KOPT-K1 (cell line): ENCODE results near the gene KCNIP4.
"Not testable (repeated sequence)": the region's sequence is repeated elsewhere in the genome, so short reads cannot be mapped to it uniquely, and the experiment has no call there.

Experiments
- H3K27ac ChIP-seq: fragments of 200-600 bp; sonication (generic); 2 replicates; pipeline ENCODE4 v1.5.1; 2016; ENCODE audit warnings: antibody characterized with exemption, mild to moderate bottlenecking, low read depth, low read length; ENCODE audit not compliant: poor library complexity, severe bottlenecking
- H3K36me3 ChIP-seq: fragments of 200-600 bp; sonication (generic); 2 replicates; pipeline ENCODE4 v1.5.1; 2017; ENCODE audit warnings: antibody characterized with exemption, mild to moderate bottlenecking, low read length, moderate library complexity; ENCODE audit not compliant: insufficient read depth
- H3K9me3 ChIP-seq: fragments of 200-600 bp; sonication (generic); 2 replicates; pipeline ENCODE4 v1.5.1; 2017; ENCODE audit warnings: antibody characterized with exemption, low read length, mild to moderate bottlenecking; ENCODE audit not compliant: insufficient read depth, poor library complexity, severe bottlenecking

KCNIP4 gene

DNA sequence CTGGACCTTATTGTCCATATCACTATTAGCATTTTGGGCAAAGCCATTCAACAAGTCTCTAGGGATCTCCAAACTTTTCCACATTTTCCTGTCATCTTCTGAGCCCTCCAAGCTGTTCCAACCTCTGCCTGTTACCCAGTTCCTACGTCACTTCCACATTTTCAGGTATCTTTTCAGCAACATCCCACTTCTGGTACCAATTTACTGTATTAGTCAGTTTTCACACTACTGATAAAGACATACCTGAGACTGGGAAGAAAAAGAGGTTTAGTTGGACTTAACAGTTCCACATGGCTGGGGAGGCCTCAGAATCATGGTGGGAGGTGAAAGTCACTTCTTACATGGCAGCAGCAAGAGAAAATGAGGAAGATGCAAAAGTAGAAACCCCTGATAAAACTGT is 1165.4 kb downstream of the KCNIP4 start:
- H3K9me3 ChIP-seq, H3K36me3 ChIP-seq, H3K27ac ChIP-seq: not testable (repeated sequence)

DNA sequence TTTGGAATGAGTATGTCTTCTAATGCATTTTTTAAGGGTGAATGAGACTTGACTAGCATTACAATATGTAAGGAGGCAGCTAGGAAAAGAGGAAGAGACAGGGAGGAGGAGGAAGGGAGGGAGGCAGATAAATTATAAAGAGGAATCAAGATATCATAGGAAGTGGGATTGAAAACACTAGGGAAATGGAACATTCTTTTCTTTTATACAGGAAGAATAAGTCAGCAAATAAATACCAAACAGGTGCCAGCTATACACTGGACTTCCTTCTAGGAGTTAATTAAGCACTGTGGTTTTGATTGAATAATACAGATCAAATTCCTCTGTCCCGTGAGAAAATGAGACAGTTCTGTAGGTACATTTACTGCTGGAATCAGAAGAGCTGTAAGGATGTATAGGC is 1169.7 kb downstream of the KCNIP4 start:
- no peaks in the 10 kb centered on the region for H3K9me3 ChIP-seq
- no peaks in the 10 kb centered on the region for H3K36me3 ChIP-seq
- H3K27ac ChIP-seq, result no peak overlapping the region

DNA sequence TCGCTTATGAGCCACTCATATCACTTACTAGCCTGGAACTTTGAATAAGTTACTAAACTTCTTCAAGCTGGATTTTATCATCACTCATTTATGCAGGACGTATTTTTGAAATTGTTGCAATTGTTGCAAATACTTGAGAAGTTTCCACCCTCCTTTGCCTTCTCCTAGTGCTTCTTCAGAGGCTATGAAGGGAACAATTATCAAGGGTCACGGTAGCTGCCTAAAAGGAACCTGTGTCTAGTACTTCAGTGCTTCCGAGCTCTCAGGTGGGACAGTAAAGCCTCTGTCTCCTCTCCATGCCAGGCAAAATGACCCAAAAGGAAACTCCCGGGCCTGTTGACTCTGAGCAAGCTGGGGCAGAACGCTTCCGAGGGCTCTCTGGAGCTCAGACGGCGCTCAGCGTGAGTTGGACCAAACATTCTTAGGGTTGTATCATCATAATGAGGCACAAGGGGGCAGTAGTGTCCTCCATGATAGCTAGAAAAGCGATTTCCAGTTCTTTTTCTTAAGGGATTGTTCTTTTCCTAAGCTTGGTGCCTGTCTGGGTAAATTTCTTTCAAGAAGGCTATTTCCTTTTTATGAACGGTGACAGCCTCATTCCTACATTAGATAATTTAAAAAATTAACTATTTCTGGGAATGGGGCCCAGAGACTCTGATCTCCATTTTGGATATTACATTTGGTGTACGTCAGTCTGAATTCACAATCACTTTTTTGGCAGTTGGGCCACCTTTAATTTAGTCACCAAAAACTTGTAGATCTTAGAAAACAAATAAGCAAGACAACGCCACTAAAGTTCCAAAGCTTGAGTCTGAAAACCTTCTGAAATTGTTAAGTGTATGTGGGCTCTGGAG is 1175.2 kb downstream of the KCNIP4 start:
- H3K36me3 ChIP-seq, result no peaks in the 10 kb centered on the region
- H3K27ac ChIP-seq, result no peak overlapping the region
- H3K9me3 ChIP-seq, result no peaks in the 10 kb centered on the region

DNA sequence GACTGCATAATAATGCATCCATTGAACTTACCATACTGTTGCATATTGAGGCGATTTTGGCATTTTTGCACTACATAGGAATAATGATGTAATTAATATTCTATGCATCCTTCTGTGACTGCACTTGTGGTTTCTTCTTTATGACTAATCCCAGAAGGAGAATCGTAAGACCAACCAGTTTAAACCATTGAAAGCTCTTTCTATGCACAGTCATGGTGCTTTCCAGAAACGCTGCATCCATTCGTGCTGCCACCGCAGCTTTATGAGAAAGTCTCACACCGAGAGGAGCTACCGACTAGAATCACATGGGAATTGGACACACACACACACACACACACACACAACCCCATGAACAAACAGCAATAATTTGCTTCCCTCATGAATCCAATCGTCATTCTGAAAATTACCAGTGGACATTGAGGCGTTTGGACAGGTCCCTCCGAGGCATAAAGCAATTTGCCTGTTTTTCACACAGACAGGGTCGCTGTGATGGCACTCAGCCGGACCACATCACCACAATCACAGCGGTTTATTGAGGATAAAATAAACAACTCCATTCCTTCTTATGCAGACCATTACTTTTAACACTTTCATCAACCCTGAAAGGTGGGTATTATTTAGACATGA is 1184.1 kb downstream of the KCNIP4 start:
- Histone ChIP-seq H3K36me3 (no peaks in the 10 kb centered on the region), H3K9me3 (no peaks in the 10 kb centered on the region), H3K27ac (no peak overlapping the region)

DNA sequence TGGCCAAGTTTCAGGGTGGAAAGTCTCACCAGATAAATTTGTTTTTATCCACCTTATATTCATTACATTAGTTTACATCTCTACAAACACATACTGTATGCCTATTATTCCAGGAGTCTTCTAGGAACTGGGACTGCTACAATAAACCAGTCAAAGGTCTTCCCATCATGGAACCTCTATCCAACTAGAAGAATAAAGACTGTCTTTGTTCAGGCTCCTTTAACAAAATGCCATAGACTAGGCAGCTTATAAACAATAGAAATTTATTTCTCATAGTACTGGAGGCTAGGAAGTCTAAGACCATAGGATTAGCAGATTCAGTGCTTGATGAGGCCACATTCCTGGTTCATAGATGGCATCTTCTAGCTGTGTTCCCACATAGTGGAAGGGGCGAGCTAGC is 1186.7 kb downstream of the KCNIP4 start:
- H3K27ac ChIP-seq, result no peak overlapping the region
- no peaks in the 10 kb centered on the region for H3K9me3 ChIP-seq
- H3K36me3 ChIP-seq, result no peaks in the 10 kb centered on the region

DNA sequence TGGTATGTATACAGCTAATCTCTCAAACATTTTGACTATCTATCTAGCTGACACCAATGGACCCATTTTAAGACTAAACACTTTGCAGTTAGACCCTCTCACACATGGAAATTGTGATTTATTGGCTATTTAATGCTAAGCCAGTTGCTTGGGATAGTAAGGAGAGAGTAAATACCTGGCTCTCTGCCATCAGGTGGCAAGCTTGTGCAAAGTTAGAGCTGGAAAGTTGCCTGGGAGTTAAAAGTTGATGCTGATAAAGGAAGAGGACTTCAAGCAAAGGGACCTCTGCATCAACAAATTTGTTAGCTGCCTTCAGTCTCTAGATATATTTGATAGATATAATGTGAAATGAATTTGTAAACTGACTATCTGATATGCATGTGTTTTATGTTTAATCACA is 1187.2 kb downstream of the KCNIP4 start:
- Histone ChIP-seq H3K9me3 (no peaks in the 10 kb centered on the region), H3K27ac (no peak overlapping the region), H3K36me3 (no peaks in the 10 kb centered on the region)

DNA sequence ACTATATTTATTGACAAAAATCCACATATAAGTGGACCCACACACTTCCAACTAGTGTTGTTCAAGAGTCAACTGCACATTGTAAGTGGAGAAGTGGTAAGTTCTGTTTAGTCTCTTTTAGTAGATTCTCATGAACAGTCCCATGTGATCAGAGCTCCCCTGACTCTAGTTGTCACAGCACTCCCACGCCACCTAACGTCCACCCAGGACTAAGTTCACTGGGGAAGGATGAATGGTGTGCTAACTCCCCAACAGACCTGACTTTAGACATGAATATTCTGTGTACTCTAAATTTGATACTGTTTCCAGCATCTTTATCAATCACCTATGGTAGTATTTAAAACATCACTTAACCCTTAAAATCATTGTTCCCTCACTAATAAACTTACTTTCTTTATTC is 1188.5 kb downstream of the KCNIP4 start:
- Histone ChIP-seq H3K36me3 (no peaks in the 10 kb centered on the region), H3K27ac (no peak overlapping the region), H3K9me3 (no peaks in the 10 kb centered on the region)

DNA sequence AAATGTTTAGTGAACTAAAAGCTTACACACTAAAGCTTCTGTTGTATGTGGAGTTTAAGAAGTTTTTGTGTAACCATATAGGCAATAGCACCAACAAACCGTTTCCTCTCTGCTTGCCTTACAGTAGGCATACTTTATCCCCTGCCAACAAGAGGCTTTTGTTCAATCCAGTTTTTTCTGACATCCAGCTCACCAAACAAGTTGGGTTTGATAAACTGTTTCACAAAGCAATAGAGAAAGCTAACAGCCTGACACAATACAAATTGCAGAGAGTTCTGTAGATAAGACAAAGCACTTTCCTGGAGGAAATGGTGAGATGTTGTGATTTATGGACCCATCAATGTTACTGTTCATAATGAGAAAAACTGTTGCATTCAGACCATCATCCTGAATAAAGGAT is 1194.5 kb downstream of the KCNIP4 start:
- Histone ChIP-seq H3K27ac (no peak overlapping the region), H3K36me3 (no peaks in the 10 kb centered on the region), H3K9me3 (no peaks in the 10 kb centered on the region)

DNA sequence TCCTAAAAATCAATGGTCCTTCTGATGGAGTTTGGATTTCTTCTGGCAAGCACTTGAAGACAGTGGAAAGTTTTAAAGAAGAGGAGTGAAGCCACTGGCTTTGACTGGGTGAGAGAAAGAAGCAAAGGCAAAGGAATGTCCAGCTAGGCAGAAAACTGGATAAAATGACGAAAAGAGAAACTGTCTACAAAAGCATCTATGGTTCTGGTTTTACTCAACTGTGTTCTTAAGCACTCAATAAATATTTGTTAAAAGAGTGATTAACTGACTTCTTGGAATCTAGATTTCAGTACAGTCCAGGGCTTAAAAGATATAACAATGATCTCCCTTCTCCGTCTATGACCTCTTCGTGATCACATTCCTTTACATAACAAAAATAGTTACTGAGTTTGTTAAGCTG is 1195.9 kb downstream of the KCNIP4 start:
- no peaks in the 10 kb centered on the region for H3K36me3 ChIP-seq
- no peak overlapping the region for H3K27ac ChIP-seq
- H3K9me3 ChIP-seq, result no peaks in the 10 kb centered on the region

DNA sequence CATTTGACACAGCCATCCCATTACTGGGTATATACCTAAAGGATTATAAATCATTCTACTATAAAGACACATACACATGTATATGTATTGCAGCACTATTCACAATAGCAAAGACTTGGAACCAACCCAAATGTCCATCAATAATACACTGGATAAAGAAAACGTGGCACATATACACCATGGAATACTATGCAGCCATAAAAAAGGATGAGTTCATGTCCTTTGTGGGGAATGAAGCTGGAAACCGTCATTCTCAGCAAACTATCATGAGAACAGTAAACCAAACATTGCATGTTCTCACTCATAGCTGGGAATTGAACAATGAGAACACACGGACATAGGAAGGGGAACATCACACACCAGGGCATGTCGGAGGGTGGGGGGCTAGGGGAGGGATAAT is 1202.6 kb downstream of the KCNIP4 start:
- H3K36me3 ChIP-seq, H3K27ac ChIP-seq, H3K9me3 ChIP-seq: not testable (repeated sequence)

DNA sequence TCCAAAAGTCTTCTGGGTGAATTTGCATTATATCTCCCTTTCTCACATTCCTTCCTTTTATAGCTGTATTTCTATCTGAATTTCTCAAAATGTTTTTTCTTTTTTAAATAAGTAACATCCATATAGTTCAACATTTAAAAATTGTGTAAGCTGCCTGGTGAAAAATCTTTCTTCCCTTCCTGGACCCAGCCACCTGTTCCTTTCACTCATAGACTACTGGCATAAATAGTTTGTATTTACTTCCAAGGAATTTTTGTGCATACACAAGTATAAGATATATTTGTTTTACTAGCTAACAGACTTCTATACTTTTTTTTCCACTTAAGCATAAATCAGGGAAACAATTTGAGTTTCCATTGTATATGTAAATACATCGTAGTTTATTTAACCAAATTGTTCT is 1212.6 kb downstream of the KCNIP4 start:
- H3K36me3 ChIP-seq, result peaks cover 37% of the 10 kb centered on the region
- H3K27ac ChIP-seq, result no peak overlapping the region
- H3K9me3 ChIP-seq, result peaks cover 22% of the 10 kb centered on the region

DNA sequence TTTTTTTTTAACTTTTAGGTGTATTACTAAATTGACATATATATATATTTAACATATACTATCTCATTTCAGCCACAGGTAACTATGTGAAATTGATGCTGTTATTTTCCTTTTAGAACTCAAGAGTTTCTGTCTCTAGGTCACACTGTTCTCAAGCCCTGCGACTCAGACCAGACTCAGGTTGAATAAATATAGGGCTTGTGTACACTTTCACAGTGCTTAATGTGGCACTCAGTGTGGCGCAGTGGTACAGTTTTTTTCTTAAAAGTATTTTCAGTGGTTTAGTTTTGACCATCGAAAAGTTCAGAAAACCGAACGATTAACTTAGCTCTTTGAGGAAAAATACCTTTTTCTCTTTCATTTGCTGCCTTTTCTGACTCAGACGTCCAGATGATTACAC is 1223.7 kb downstream of the KCNIP4 start:
- Histone ChIP-seq H3K36me3 (peaks cover 80% of the 10 kb centered on the region), H3K27ac (no peak overlapping the region), H3K9me3 (peaks cover 7% of the 10 kb centered on the region)

DNA sequence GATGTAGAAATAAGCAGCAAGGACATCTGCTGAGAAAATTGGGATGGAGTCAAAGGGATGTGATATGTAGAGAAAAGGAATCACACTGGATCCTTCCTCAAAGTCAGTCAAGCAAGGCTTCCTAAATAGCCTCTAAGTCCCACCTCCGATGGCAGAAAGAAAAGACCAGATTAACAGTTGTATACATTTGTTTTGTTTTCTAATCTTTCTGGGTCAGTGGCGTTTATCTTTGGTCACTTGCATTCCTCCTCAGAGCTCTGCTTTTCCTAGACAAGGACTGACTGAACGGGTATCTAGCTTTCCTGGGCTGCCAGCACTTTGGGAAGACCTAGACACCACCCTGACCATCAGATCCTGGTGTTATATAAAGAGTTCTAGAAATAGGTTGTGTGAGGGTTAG is 1225.1 kb downstream of the KCNIP4 start:
- H3K36me3 ChIP-seq, result peaks cover 70% of the 10 kb centered on the region
- H3K27ac ChIP-seq, result no peak overlapping the region
- peaks cover 7% of the 10 kb centered on the region for H3K9me3 ChIP-seq

DNA sequence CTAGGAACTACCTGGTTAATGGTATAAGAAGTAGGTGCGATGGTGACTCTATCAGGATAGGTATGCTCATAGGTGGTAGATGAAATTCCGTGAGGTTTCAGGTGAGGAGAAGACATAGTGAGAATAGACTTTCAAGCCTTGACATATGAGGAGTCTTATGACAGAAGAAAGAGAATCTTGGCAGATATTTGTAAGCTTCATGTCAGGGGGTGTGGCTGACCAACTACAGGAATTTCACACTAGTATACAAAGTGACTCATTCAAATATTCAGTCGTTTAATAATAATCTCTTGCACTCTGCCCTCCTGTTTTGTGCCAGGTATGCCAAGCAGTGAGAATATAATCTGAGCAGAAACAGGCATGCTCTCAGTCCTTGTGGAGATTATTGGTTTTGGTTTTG is 1225.6 kb downstream of the KCNIP4 start:
- Histone ChIP-seq H3K27ac (no peak overlapping the region), H3K36me3 (peaks cover 66% of the 10 kb centered on the region), H3K9me3 (peaks cover 7% of the 10 kb centered on the region)

DNA sequence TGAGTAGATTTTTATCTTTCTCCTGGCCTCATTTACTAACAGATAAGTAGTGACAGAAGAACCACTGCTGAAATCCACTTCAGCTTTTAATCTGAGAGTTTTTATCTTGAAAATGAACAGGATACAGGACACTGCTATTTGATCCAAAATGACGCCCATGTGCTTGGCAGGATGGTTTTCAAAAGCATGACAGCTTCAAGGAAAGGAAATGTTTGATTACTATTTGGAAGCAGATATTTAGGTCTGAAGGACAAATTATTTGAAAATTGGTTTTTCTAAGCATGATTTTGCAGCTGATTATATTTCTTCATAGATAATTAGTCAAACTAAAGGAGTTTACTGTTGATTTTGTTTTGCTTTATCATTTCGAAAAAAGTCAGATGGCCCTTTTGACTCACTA is 1237.2 kb downstream of the KCNIP4 start:
- H3K27ac ChIP-seq, result no peak overlapping the region
- no peaks in the 10 kb centered on the region for H3K9me3 ChIP-seq
- peaks cover 53% of the 10 kb centered on the region for H3K36me3 ChIP-seq
